ENCODE data around the gene FLNB.
A peak's percentile ranks its signal among the peaks of the same experiment; 100 is the strongest.

FLNB gene

DNA sequence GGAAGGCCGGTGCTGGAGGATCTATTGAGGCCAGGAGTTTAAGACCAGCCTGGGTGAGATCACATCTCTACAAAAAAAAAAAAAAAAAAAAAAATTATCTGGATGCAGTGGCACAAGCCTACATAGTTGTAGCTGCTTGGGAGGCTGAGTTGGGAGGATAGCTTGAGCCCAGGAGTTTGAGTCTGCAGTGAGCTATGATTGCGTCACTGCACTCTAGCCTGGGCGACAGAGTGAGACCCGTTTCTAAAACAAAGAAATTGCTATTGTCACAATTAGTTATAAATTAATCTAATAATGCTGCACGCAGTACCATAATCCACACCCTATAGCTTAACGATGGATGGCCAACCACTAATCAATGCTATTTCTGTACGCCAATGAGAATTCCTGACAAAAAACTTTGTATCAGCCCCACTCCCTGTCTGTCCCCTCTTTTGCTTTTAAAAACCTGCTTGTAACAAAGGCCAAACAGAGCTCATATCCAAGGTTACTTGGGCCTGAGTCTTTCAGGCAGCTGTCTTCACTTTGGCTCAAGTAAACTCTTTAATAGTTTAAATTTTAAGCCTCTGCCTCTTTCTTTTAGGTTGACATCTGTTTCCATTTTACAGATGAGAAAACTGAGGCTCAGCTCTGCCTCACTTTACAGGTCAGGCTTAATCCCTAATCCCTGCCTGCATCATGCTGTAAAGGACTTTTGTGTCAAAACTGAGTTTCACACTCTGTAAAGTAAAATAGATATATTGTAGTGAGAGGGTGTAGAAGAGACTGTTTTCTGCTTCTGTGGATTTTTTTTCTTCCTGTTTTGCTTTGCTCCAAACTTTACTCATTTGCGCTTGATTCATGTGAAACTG lies 10.9 kb downstream of the FLNB start:
- TF ChIP-seq JUND (IDR thresholded peaks at IDR 0.05; ENCODE audit: low read depth), result no peak
- DNase-seq (ENCODE audit: low read depth in 1 of 2, low spot score in 1 of 2), result no peak
- in situ Hi-C loops (cut with HindIII; ENCODE audit: low pct_unique_long_range_greater_than_20kb, low sequenced_read_pairs), result no loop called here

GRCh38 chr3:58020783-58021071 lies 12.5 kb downstream of the FLNB start:
- DNase-seq (ENCODE audit: low read depth in 1 of 2, low spot score in 1 of 2), result no peak
- in situ Hi-C loops (cut with HindIII; ENCODE audit: low pct_unique_long_range_greater_than_20kb, low sequenced_read_pairs), result no loop called here
- TF ChIP-seq JUND (IDR thresholded peaks at IDR 0.05; ENCODE audit: low read depth), result no peak

DNA sequence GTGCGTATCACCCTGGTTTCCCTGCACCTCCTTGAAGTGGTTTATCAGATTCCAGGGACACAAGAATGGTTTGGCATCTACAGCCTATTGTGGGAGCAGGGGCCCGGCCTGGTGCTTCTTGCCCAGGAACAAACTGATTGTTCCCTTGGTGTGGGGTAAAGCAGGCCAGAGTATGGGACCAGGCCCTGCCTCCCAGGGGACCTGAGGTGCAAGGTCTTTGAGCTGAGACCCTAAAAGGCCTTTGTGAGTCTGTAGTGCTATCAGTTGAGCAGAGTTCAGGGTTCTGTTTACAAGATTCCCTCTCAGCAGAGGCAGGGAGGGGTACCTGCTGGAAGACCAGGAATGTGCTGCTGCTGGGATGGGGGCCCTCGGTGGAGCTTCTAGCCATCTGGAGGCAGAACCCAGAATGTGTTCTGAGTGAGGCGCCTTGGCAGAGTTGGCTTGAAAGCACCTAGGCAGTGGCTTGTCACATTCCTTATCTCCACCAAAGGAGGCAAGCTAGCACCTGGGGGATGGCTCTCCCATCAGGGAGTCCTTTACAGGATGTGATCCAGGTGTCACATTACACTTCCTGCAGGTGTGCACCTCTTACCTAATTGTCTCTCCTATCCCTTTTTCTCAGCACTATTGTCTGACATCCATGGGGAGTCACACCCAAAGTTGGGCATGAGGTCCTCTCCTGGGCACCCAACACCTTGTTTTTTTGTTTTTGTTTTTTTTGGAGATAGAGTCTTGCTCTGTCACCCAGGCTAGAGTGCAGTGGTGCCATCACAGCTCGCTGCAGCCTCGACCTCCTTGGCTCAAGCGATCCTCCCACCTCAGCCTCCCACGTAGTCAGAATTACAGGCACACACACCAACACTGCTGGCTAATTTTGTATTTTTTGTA lies 13.1 kb downstream of the FLNB start:
- in situ Hi-C loops (cut with HindIII; ENCODE audit: low pct_unique_long_range_greater_than_20kb, low sequenced_read_pairs), result no loop called here
- no peak for TF ChIP-seq JUND (IDR thresholded peaks at IDR 0.05; ENCODE audit: low read depth)
- DNase-seq (ENCODE audit: low read depth in 1 of 2, low spot score in 1 of 2), result peak in 1 of 2 experiments; percentile 80

DNA sequence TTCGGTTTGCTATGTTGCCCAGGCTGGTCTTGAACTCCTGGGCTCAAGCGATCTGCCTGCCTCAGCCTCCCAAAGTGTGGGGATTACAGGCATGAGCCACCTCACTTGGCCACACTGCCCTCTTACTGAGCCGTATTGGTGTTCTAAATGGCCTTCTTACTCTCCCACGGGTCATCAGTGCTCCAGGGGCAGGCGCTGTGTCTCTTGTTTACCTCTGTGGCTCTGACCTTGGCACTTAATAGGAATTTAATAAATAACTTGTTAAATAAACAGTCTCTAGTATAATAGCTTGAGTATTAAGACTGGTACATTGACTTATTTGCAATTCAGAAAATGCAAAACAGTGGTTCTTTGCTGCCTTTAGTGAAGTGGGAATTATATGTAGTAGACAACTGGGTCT lies 13.7 kb downstream of the FLNB start:
- in situ Hi-C loops (cut with HindIII; ENCODE audit: low pct_unique_long_range_greater_than_20kb, low sequenced_read_pairs), result no loop called here
- DNase-seq (ENCODE audit: low read depth in 1 of 2, low spot score in 1 of 2), result no peak
- TF ChIP-seq JUND (IDR thresholded peaks at IDR 0.05; ENCODE audit: low read depth), result no peak

- in situ Hi-C loops (cut with HindIII; ENCODE audit: low pct_unique_long_range_greater_than_20kb, low sequenced_read_pairs), result no loop called here
- TF ChIP-seq JUND (IDR thresholded peaks at IDR 0.05; ENCODE audit: low read depth), result no peak
- DNase-seq (ENCODE audit: low read depth in 1 of 2, low spot score in 1 of 2), result peak in 1 of 2 experiments; percentile 55
These were observed 14.3 kb downstream of the FLNB start for GRCh38 chr3:58022490-58022889.

DNA sequence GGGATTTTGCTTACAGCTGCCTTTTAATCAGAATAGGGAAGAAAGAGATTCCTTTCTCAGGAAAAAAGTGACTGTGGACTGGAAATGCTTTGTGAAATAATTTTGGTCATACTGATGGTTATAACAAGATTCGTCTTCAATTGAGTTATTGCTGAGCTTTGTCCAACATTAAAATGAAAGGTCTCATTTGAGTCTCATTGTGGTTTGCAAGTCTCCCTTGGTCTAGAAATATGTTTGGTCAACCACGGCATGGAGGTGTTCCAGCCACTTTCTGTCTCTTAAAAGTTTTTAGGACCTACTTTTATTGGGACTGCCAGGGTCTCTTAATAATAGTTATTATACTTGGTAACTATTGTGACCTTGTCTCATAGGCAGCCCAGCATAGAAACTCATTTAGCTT lies 15.3 kb downstream of the FLNB start:
- no peak for TF ChIP-seq JUND (IDR thresholded peaks at IDR 0.05; ENCODE audit: low read depth)
- in situ Hi-C loops (cut with HindIII; ENCODE audit: low pct_unique_long_range_greater_than_20kb, low sequenced_read_pairs), result no loop called here
- DNase-seq (ENCODE audit: low read depth in 1 of 2, low spot score in 1 of 2), result no peak

- DNase-seq (ENCODE audit: low read depth in 1 of 2, low spot score in 1 of 2), result no peak
- in situ Hi-C loops (cut with HindIII; ENCODE audit: low pct_unique_long_range_greater_than_20kb, low sequenced_read_pairs), result no loop called here
These were observed 17.2 kb downstream of the FLNB start for GRCh38 chr3:58025406-58025805.

DNA sequence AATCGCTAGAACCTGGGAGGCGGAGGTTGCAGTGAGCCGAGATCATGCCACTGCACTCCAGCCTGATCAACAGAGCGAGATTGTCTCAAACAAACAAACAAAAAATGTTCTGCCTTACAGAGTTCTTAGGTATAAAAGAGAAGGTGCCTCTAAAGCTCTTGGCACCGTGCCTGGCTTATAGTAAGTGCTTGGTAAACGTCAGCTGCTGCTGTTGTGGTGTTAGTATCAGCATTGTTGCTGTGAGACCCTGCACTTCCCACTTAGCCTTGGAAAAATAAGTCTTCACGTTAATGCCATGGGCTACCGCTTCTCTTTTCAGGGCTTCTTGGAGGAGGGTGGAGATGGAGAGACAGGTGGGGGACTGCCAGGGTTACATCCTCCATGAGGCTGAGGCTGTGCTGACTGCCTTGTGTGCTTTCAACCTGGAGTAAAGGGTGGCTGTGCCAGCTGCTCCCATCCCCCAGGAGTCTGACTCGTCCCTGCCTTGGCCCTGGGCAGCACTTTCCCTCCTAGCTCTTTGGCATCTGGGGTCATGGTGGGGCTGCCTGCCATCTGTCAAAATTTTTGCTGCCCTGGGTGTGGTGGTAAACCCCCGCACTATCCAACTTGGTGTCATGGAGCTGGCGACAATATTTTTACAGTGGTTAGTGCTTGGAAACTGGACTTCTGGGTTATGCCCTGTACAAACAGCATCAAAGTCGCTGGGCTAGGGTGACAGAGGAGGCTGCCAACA lies 17.8 kb downstream of the FLNB start:
- peak in 1 of 2 experiments; percentile 80 for DNase-seq (ENCODE audit: low read depth in 1 of 2, low spot score in 1 of 2)
- no peak for TF ChIP-seq JUND (IDR thresholded peaks at IDR 0.05; ENCODE audit: low read depth)
- in situ Hi-C loops (cut with HindIII; ENCODE audit: low pct_unique_long_range_greater_than_20kb, low sequenced_read_pairs), result no loop called here

More at GRCh38 chr3:58025406-58025805, 17.2 kb downstream of the FLNB start:
- no peak for TF ChIP-seq JUND (IDR thresholded peaks at IDR 0.05; ENCODE audit: low read depth)

- in situ Hi-C loops (cut with HindIII; ENCODE audit: low pct_unique_long_range_greater_than_20kb, low sequenced_read_pairs), result no loop called here
- no peak for DNase-seq (ENCODE audit: low read depth in 1 of 2, low spot score in 1 of 2)
- no peak for TF ChIP-seq JUND (IDR thresholded peaks at IDR 0.05; ENCODE audit: low read depth)
These were observed 18.4 kb downstream of the FLNB start for GRCh38 chr3:58026598-58026997.

DNA sequence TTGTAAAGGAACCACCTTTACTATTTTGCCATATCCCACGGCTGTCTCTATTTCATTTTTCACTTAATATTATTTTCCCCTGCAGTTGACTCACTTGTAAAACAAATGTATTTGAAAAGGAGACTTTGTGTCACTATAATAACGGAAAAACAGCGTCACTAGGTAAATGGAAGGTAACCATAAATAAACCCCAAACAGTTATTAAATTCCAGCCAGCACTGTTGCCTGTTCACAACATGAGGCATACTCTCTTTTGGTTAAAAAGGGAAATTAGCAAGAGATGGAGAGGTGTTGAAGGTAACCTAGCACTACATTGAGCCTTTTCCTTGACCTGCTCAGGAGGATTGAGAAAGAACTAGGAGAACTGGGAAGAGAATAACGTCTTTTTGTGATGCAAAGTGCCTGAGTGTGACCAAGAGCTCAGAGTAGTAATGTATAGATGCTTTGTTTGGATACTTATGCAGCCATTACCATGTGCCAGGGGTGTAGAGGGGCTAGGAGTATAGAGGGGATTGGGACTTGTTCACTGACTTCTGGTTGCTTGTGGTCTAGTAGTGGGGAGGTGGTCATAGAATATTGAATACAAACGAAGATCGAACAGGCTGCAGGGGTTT lies 19.6 kb downstream of the FLNB start:
- DNase-seq (ENCODE audit: low read depth in 1 of 2, low spot score in 1 of 2), result no peak
- in situ Hi-C loops (cut with HindIII; ENCODE audit: low pct_unique_long_range_greater_than_20kb, low sequenced_read_pairs), result no loop called here
- no peak for TF ChIP-seq JUND (IDR thresholded peaks at IDR 0.05; ENCODE audit: low read depth)

DNA sequence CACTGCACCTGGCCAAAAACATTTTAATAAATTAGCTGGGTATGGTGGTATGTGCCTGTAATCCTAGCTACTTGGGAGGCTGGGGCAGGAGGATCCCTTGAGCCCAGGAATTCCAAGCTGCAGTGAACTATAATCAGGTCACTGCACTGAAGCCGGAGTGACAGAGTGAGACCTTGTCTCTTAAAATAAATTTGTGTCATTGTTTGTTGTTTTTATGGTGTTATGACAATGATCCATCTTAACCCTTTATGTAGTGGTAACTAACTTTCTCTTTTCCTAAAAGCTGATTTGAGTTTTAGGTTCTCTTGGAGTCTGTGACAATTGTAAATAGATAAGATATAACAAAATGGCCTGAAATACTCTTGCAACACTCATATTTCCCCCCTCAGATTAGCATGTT lies 20.7 kb downstream of the FLNB start:
- in situ Hi-C loops (cut with HindIII; ENCODE audit: low pct_unique_long_range_greater_than_20kb, low sequenced_read_pairs), result no loop called here
- no peak for TF ChIP-seq JUND (IDR thresholded peaks at IDR 0.05; ENCODE audit: low read depth)
- DNase-seq (ENCODE audit: low read depth in 1 of 2, low spot score in 1 of 2), result no peak

GRCh38 chr3:58029842-58030584 lies 21.8 kb downstream of the FLNB start:
- no peak for DNase-seq (ENCODE audit: low read depth in 1 of 2, low spot score in 1 of 2)
- in situ Hi-C loops (cut with HindIII; ENCODE audit: low pct_unique_long_range_greater_than_20kb, low sequenced_read_pairs), result no loop called here
- no peak for TF ChIP-seq JUND (IDR thresholded peaks at IDR 0.05; ENCODE audit: low read depth)
